HG02759 (cell line): Measurements from ENCODE around the gene LIN7A.
A peak's percentile ranks its signal among the peaks of the same experiment; 100 is the strongest.

Source experiments
- ATAC-seq: cut with Tn5 transposase; IDR thresholded peaks from one replicate; pipeline ENCODE4 v1.9.1; 2021; ENCODE audit warnings: mild to moderate bottlenecking, moderate library complexity; ENCODE audit not compliant: unreplicated experiment

Gene LIN7A

GRCh38 chr12:80763874-80764273 is 173.9 kb downstream of the LIN7A start:
- ATAC-seq, result peak; percentile 23

- no peak for ATAC-seq
Observed at GRCh38 chr12:80761838-80762237, 175.9 kb downstream of the LIN7A start.

GRCh38 chr12:80756875-80757274 is 180.9 kb downstream of the LIN7A start:
- ATAC-seq, result peak; percentile 86

- ATAC-seq, result no peak
Observed at GRCh38 chr12:80754274-80754673, 183.5 kb downstream of the LIN7A start.

- ATAC-seq, result no peak
Observed at GRCh38 chr12:80752464-80752863, 185.3 kb downstream of the LIN7A start.

GRCh38 chr12:80749456-80749855 is 188.3 kb downstream of the LIN7A start:
- no peak for ATAC-seq

- no peak for ATAC-seq
Observed at GRCh38 chr12:80747800-80748199, 189.9 kb downstream of the LIN7A start.

- no peak for ATAC-seq
Observed at GRCh38 chr12:80745851-80746505, 191.8 kb downstream of the LIN7A start.
